ENCODE results near the gene FSIP1. TPM values are rescaled to one million over a fixed set of nuclear protein-coding genes. Genes with fewer than 3 reads are reported as not detected.

The FSIP1 gene
- total RNA-seq, 2 donors from 2014 or later, result 0.77 to 1.7 TPM

GRCh38 chr15:39808909-39809308, 26.3 kb upstream of the FSIP1 start:
- Mint-ChIP-seq H3K4me3 (no peak overlapping the region), H3K9me3 (no peaks in the 10 kb centered on the region), H3K4me1 (peaks cover 10% of the 10 kb centered on the region), H3K36me3 (ENCODE audit: low read depth) (no peaks in the 10 kb centered on the region), H3K27ac (no peak overlapping the region), H3K27me3 (ENCODE audit: insufficient read depth) (no peaks in the 10 kb centered on the region)
- 42 to 43% methylated on average over 3 of the region's 3 CpGs for WGBS, 2 experiments (ENCODE audit: insufficient coverage in 1 of 2, insufficient read length in 1 of 2)
- Histone ChIP-seq H3K27me3 (ENCODE audit: control insufficient read depth, insufficient read depth, low read length, poor library complexity, severe bottlenecking) (no peaks in the 10 kb centered on the region), H3K9me3 (ENCODE audit: control insufficient read depth, low read length) (no peaks in the 10 kb centered on the region), H3K9ac (ENCODE audit: extremely low read depth, low read length, poor library complexity, severe bottlenecking) (no peak overlapping the region), H3K36me3 (ENCODE audit: control insufficient read depth, insufficient read depth, low read length) (no peaks in the 10 kb centered on the region), H3K4me3 (ENCODE audit: low read length) (no peak overlapping the region), H3K27ac (ENCODE audit: low read depth, low read length) (no peak overlapping the region), H3K4me1 (ENCODE audit: control insufficient read depth, insufficient read depth, low read length) (peaks cover 4% of the 10 kb centered on the region)
- DNase-seq, result peak; percentile 61
- TF ChIP-seq CTCF (conservative IDR thresholded peaks at IDR 0.05), result no peak

DNA sequence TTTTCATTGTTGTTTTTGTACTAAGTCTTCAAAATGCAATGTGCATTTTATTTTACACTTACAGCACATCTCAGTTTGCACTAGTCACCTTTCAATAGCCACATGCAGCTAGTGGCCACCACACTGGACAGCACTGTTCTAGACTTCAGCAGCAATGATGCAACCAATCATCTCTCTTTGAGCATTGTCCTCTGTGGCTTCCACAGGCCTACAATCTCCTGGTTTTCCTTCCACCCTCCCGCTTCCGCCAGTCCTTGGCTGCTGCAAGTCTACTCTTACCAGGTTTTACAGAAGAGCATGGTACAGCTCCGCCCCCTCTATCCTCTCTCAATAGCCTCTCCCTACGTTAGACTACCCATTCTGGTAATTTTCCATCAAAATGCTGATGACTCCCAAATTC, 25.1 kb upstream of the FSIP1 start:
- no peak overlapping the region for H3K4me3 Mint-ChIP-seq
- H3K9me3 Mint-ChIP-seq, result no peaks in the 10 kb centered on the region
- H3K36me3 Mint-ChIP-seq (ENCODE audit: low read depth), result no peaks in the 10 kb centered on the region
- Histone ChIP-seq H3K9ac (ENCODE audit: extremely low read depth, low read length, poor library complexity, severe bottlenecking) (no peak overlapping the region), H3K36me3 (ENCODE audit: control insufficient read depth, insufficient read depth, low read length) (no peaks in the 10 kb centered on the region), H3K4me1 (ENCODE audit: control insufficient read depth, insufficient read depth, low read length) (no peaks in the 10 kb centered on the region), H3K9me3 (ENCODE audit: control insufficient read depth, low read length) (no peaks in the 10 kb centered on the region), H3K27me3 (ENCODE audit: control insufficient read depth, insufficient read depth, low read length, poor library complexity, severe bottlenecking) (no peaks in the 10 kb centered on the region), H3K27ac (ENCODE audit: low read depth, low read length) (no peak overlapping the region), H3K4me3 (ENCODE audit: low read length) (no peak overlapping the region)
- no peak for DNase-seq
- H3K4me1 Mint-ChIP-seq, result peaks cover 9% of the 10 kb centered on the region
- H3K27ac Mint-ChIP-seq, result no peak overlapping the region
- 90 to 100% methylated on average over 4 of the region's 4 CpGs for WGBS, 2 experiments (ENCODE audit: insufficient coverage in 1 of 2, insufficient read length in 1 of 2)
- no peaks in the 10 kb centered on the region for H3K27me3 Mint-ChIP-seq (ENCODE audit: insufficient read depth)
- no peak for TF ChIP-seq CTCF (conservative IDR thresholded peaks at IDR 0.05)

DNA sequence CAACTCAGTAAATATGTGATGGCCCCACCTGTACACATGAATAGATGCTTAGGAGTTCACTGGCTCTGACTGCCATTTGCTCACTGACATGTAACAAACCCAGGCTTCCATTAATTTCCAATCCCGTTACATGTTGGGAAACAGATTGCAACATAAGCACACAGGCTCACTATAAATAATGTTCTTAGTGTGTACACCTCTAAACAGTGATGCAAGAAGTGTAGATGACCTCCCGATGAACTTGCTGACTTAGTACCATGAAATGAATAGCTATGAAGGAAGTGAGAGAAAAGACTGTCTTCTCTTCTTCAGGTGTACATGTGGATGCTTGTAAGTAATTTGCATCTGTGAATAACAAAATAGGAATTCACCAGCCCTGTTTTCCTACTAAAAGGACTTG, 21.4 kb upstream of the FSIP1 start:
- no peaks in the 10 kb centered on the region for H3K4me1 ChIP-seq (ENCODE audit: control insufficient read depth, insufficient read depth, low read length)
- H3K9me3 Mint-ChIP-seq, result no peaks in the 10 kb centered on the region
- WGBS, 2 experiments (ENCODE audit: insufficient coverage in 1 of 2, insufficient read length in 1 of 2), result 97% methylated on average over 2 of the region's 2 CpGs; no CpG with 5 or more reads in 1 of the 2 experiments
- H3K36me3 Mint-ChIP-seq (ENCODE audit: low read depth), result peaks cover 13% of the 10 kb centered on the region
- no peaks in the 10 kb centered on the region for H3K36me3 ChIP-seq (ENCODE audit: control insufficient read depth, insufficient read depth, low read length)
- no peak overlapping the region for H3K4me3 ChIP-seq (ENCODE audit: low read length)
- no peak for DNase-seq
- no peak overlapping the region for H3K27ac ChIP-seq (ENCODE audit: low read depth, low read length)
- H3K4me1 Mint-ChIP-seq, result peaks cover 7% of the 10 kb centered on the region
- no peak overlapping the region for H3K27ac Mint-ChIP-seq
- H3K9me3 ChIP-seq (ENCODE audit: control insufficient read depth, low read length), result no peaks in the 10 kb centered on the region
- no peak for TF ChIP-seq CTCF (conservative IDR thresholded peaks at IDR 0.05)
- no peak overlapping the region for H3K9ac ChIP-seq (ENCODE audit: extremely low read depth, low read length, poor library complexity, severe bottlenecking)
- no peak overlapping the region for H3K4me3 Mint-ChIP-seq
- no peaks in the 10 kb centered on the region for H3K27me3 Mint-ChIP-seq (ENCODE audit: insufficient read depth)
- no peaks in the 10 kb centered on the region for H3K27me3 ChIP-seq (ENCODE audit: control insufficient read depth, insufficient read depth, low read length, poor library complexity, severe bottlenecking)
